Smooth muscle cell (in vitro differentiated cells): ENCODE data around the gene BZW2. TPM values are rescaled to one million over a fixed set of nuclear protein-coding genes. Genes with fewer than 3 reads are reported as not detected.

Experiments used
- DNase-seq: peaks from one replicate; lab custom pipeline; 2025; ENCODE audit not compliant: unreplicated experiment; lab: John Stamatoyannopoulos, UW
- H2AFZ ChIP-seq: fragments of 200-600 bp; sonication (generic); 2 replicates; pipeline ENCODE4 v1.6.0; 2016; ENCODE audit warnings: antibody characterized with exemption, low read depth, mild to moderate bottlenecking
- H3F3A ChIP-seq: fragments of 200-600 bp; sonication (generic); 2 replicates; pipeline ENCODE4 v1.6.0; 2017; ENCODE audit warnings: antibody characterized with exemption, low read depth
- H3K27ac ChIP-seq: fragments of 200-600 bp; sonication (generic); 2 replicates; pipeline ENCODE4 v1.5.1; 2016; ENCODE audit warnings: low read depth, mild to moderate bottlenecking
- H3K27me3 ChIP-seq: fragments of 200-600 bp; sonication (generic); 2 replicates; pipeline ENCODE4 v1.6.1; 2016; ENCODE audit warnings: low read depth, mild to moderate bottlenecking
- H3K36me3 ChIP-seq: fragments of 200-600 bp; sonication (generic); 2 replicates; pipeline ENCODE4 v1.5.1; 2016; ENCODE audit warnings: low read depth
- H3K4me1 ChIP-seq: fragments of 200-600 bp; sonication (generic); 2 replicates; pipeline ENCODE4 v1.5.1; 2016; ENCODE audit warnings: low read depth
- H3K4me2 ChIP-seq: fragments of 200-600 bp; sonication (generic); 2 replicates; pipeline ENCODE4 v1.6.0; 2016; ENCODE audit warnings: mild to moderate bottlenecking
- H3K4me3 ChIP-seq: fragments of 200-600 bp; sonication (generic); 2 replicates; pipeline ENCODE4 v1.5.1; 2016; ENCODE audit warnings: mild to moderate bottlenecking
- H3K79me2 ChIP-seq: fragments of 200-600 bp; sonication (generic); 2 replicates; pipeline ENCODE4 v1.6.0; 2016; ENCODE audit warnings: low read depth, mild to moderate bottlenecking
- H3K9ac ChIP-seq: fragments of 200-600 bp; sonication (generic); 2 replicates; pipeline ENCODE4 v1.6.0; 2016; ENCODE audit warnings: low read depth
- H3K9me3 ChIP-seq: fragments of 200-600 bp; sonication (generic); replicated peaks from 2 replicates; pipeline ENCODE4 v1.5.1; 2016; ENCODE audit warnings: low read depth
- H4K20me1 ChIP-seq: fragments of 200-600 bp; sonication (generic); 2 replicates; pipeline ENCODE4 v1.6.0; 2016; ENCODE audit warnings: low read depth
- CTCF ChIP-seq: fragments of 200-600 bp; sonication (generic); IDR thresholded peaks from 2 replicates; pipeline ENCODE4 v1.5.1; 2017; ENCODE audit warnings: borderline replicate concordance, mild to moderate bottlenecking, antibody characterized with exemption; ENCODE audit not compliant: insufficient read depth, poor library complexity, severe bottlenecking
- WGBS: methylation state at CpG from one replicate; pipeline ENCODE4 v1.1.7; 2016; ENCODE audit warnings: low lambda C conversion rate; 5-methylcytosine and 5-hydroxymethylcytosine counted together
- polyA plus RNA-seq: library from polyadenylated mRNA; unstranded; fragments of >200 nt; fragmentation: Nextera tagmentation; extraction: Ambion mirVana; gene quantifications from 2 replicates; pipeline ENCODE4 v1.2.1, GENCODE V29; 2016
- total RNA-seq: library from RNA; depleted of rRNA; stranded (reverse); fragments of >200 nt; gene quantifications from 2 replicates; pipeline ENCODE4 v1.2.3, GENCODE V29; 2014

BZW2 gene
- total and polyA plus RNA-seq, 2 experiments from 2014 or later, result 56.1 to 83.7 TPM

- peaks cover 27% of the 10 kb centered on the region for H3K4me1 ChIP-seq
- DNase-seq, result no peak
- H3F3A ChIP-seq, result peaks cover 18% of the 10 kb centered on the region
- peak overlapping the region; percentile 43 for H3K27ac ChIP-seq
- no peaks in the 10 kb centered on the region for H3K9me3 ChIP-seq
- no peak overlapping the region for H3K4me3 ChIP-seq
- no peak overlapping the region for H3K4me2 ChIP-seq
- H3K36me3 ChIP-seq, result no peaks in the 10 kb centered on the region
- no peak overlapping the region for H3K9ac ChIP-seq
- H3K27me3 ChIP-seq, result no peaks in the 10 kb centered on the region
- WGBS, result 87% methylated on average over 3 of the region's 3 CpGs
- no peaks in the 10 kb centered on the region for H4K20me1 ChIP-seq
- no peaks in the 10 kb centered on the region for H3K79me2 ChIP-seq
- no peak overlapping the region for H2AFZ ChIP-seq
- no peak for TF ChIP-seq CTCF
Observed at GRCh38 chr7:16742547-16742946, 96.6 kb downstream of the BZW2 start.

- Histone ChIP-seq H3F3A (peaks cover 12% of the 10 kb centered on the region), H2AFZ (peak overlapping the region; percentile 60), H3K4me3 (no peak overlapping the region), H3K4me1 (peaks cover 27% of the 10 kb centered on the region), H3K9me3 (no peaks in the 10 kb centered on the region), H3K4me2 (peak overlapping the region; percentile 33), H3K27ac (peak overlapping the region; percentile 43), H3K9ac (no peak overlapping the region), H3K36me3 (no peaks in the 10 kb centered on the region), H4K20me1 (no peaks in the 10 kb centered on the region), H3K27me3 (no peaks in the 10 kb centered on the region), H3K79me2 (no peaks in the 10 kb centered on the region)
- TF ChIP-seq CTCF, result no peak
- 43% methylated on average over 4 of the region's 4 CpGs for WGBS
- no peak for DNase-seq
Observed at GRCh38 chr7:16743236-16743635, 97.3 kb downstream of the BZW2 start.

GRCh38 chr7:16744518-16745250 is 98.7 kb downstream of the BZW2 start:
- WGBS, result 82% methylated on average over 6 of the region's 6 CpGs
- Histone ChIP-seq H3F3A (no peaks in the 10 kb centered on the region), H3K4me1 (peaks cover 27% of the 10 kb centered on the region), H3K27me3 (no peaks in the 10 kb centered on the region), H2AFZ (no peak overlapping the region), H3K4me3 (no peak overlapping the region), H3K9ac (no peak overlapping the region), H4K20me1 (no peaks in the 10 kb centered on the region), H3K27ac (no peak overlapping the region), H3K4me2 (no peak overlapping the region), H3K79me2 (no peaks in the 10 kb centered on the region), H3K36me3 (no peaks in the 10 kb centered on the region), H3K9me3 (no peaks in the 10 kb centered on the region)
- no peak for DNase-seq
- no peak for TF ChIP-seq CTCF

GRCh38 chr7:16745645-16746044 is 99.7 kb downstream of the BZW2 start:
- Histone ChIP-seq H3K4me2 (no peak overlapping the region), H3K9me3 (no peaks in the 10 kb centered on the region), H3K27ac (no peak overlapping the region), H3K4me3 (no peak overlapping the region), H3F3A (no peaks in the 10 kb centered on the region), H3K27me3 (no peaks in the 10 kb centered on the region), H3K79me2 (no peaks in the 10 kb centered on the region), H3K36me3 (no peaks in the 10 kb centered on the region), H3K4me1 (peaks cover 27% of the 10 kb centered on the region), H2AFZ (no peak overlapping the region), H4K20me1 (no peaks in the 10 kb centered on the region), H3K9ac (no peak overlapping the region)
- 49% methylated on average over 2 of the region's 2 CpGs for WGBS
- TF ChIP-seq CTCF, result no peak
- no peak for DNase-seq
